Measurements from ENCODE around the gene POU2F1.

POU2F1 gene

GRCh38 chr1:167371030-167371429 lies 150.3 kb downstream of the POU2F1 start:
- no peak for DNase-seq

DNA sequence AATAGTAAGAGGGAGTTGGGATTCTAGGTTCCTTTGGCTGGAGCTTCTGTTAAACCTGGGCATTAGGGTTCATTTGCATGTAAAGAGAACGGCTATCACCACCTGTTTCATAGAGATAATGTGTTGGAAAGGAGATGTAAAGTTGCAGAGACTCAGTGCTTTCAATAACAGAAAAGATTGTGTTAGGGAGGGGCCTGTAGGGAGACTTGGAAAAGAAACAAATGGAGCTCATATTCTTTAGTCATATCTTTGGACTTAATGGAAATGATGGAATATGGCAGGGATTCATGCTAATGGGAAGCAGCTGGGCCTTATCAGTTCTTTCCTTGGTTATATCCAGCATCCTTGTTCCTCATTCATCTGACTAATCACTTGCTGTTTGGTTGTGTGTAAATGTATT lies 152.7 kb downstream of the POU2F1 start:
- DNase-seq: no peak

DNA sequence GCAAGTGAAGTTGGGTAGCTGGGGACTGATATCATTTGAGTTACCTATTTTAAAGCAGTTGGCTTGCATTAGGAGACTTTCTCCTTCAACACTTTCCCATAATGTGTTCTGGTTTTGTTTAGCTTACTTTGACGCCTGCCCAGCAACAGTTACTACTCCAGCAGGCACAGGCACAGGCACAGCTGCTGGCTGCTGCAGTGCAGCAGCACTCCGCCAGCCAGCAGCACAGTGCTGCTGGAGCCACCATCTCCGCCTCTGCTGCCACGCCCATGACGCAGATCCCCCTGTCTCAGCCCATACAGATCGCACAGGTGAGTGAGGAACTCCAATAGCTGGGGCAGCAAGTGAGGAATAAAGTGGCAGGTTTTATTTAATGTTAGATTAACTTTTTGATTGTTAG lies 153.3 kb downstream of the POU2F1 start:
- no peak for DNase-seq

DNA sequence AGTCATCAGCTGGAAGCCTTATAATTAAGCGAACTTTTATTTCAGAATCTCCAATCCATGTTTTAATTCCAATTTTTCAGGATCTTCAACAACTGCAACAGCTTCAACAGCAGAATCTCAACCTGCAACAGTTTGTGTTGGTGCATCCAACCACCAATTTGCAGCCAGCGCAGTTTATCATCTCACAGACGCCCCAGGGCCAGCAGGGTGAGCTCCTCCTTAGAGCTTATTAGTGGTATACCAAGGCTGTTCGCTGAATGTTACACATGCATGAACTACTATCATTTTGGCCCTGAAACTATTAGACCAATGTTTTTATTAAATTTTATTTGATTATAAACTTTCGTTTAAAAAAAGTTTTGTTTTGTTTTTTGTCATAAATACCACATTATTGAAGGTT lies 155.3 kb downstream of the POU2F1 start:
- no peak for DNase-seq

DNA sequence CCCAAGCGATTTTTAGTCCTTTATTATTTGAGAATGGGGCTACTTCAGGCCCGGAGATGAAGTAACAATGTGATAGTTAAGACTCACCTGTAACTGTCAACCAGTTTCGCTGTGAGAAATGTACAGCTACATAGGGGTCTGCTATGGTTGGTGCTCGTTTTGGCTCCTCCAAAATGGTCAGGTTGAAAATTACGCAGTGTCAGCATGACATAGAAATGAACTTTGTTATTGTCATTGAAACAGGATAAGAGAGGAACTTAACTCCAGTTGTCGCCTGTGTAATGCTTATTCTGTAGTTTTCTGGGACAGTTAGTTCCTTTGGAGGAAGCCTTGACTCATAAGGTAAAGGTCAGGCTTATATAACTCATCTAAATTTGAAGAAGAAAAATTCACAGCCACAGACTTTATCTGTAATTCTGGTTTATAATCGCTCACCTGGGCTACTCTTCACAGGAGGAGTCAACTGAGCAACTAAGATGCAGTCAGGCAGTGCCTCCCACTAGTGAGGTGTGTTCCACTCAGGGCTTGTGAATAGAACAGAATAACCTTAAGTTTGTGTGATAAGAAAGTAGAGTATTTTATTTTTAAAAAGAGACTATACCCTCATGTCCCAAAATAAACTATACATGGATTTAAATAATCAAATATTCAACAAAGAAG lies 166.7 kb downstream of the POU2F1 start:
- no peak for DNase-seq

DNA sequence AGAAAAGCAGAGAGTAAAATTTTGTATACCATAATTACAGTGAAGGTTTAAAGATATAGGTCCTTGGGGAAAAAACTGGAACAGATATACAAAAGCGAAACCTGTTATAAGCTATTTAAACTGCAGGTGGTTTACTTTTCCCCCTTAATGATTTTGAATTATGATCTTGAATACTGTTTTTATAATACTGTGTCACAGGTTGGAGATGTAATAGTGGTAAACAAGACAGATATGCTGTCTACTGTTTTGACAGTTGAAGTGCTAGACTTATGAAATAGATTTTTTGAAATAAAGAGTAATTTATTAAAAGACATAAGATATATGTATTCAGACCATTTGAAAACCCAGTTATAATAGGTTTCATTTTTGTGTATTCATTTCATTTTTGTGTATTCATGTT lies 168.3 kb downstream of the POU2F1 start:
- DNase-seq: no peak

DNA sequence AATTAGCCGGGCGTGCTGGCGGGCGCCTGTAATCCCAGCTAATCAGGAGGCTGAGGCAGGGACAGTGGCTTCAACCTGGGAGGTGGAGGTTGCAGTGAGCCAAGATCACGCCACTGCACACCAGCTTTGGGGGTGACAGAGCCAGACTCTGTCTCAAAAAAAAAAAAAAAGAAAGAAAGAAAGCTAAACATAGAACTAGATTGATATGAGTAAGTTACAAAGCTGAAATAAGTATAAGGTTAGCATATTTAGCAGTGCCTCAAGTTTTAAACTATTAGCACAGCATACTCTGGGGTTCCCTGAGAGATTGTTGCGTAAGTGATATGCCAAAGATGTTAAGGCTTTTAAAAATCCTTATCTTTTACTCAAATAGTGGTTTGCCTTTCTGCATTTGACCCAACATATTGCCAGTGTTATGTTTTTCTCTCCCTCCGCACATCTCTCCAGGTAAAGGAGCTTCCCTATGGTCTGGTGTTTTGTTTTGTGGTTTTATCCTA lies 171.6 kb downstream of the POU2F1 start:
- no peak for DNase-seq

GRCh38 chr1:167400359-167400953 lies 179.8 kb downstream of the POU2F1 start:
- no peak for DNase-seq

GRCh38 chr1:167401260-167401873 lies 180.7 kb downstream of the POU2F1 start:
- peak; percentile 69 for DNase-seq

DNA sequence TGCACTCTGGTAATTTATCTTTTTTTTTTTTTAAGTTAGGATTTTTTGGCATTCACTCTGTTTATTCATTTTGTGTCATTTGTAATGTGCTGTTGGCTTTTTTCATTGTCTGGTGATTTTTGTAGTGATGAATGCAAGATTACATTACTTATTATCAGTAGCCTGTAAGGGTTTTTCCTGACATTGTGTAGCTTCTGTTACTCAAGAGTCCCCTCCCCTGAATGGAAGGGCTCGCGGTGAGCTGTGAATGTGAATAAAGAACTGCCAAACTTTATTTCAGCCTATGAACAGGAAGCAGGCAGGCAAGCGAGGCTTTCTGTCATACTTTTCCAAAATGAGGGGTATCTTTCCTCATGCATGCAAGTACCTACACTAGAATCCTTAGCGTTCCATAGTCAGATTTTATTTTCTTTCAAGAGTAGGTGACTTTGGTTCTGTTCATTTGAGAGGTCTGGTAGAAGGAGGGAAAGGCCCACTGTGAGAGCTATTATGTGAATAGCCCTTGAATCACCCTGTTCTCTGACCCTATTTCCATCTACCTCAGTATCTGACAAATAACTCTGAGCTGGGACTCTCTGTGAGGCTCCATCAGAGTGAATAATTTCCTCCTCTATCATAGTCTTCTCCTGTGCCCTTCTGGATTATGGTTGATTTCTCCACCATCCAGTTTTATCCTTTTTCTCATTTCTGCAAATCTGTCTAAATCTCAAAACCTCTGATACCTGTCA lies 183.6 kb downstream of the POU2F1 start:
- DNase-seq: no peak

- DNase-seq: no peak
These were observed 184.2 kb downstream of the POU2F1 start for GRCh38 chr1:167404908-167405307.

GRCh38 chr1:167408355-167408754 lies 187.7 kb downstream of the POU2F1 start:
- no peak for DNase-seq

DNA sequence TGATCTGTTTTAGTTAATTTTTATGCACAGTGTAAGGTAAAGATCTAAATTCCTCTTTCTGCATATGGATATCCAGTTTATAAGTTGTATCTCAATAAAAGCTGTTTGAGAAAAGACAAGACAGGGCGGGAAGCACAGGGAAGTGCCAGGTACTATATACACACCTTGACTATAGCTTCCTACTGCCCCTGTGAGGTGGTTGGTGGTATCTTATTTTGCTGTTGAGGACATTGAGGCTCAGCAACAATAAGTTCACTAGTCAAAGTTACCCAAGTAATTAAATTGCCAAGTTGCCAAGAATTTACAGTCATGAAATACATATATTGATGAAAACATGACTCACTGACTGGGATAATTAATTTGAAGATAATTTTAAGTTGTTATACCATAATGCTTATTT lies 188.5 kb downstream of the POU2F1 start:
- no peak for DNase-seq

DNA sequence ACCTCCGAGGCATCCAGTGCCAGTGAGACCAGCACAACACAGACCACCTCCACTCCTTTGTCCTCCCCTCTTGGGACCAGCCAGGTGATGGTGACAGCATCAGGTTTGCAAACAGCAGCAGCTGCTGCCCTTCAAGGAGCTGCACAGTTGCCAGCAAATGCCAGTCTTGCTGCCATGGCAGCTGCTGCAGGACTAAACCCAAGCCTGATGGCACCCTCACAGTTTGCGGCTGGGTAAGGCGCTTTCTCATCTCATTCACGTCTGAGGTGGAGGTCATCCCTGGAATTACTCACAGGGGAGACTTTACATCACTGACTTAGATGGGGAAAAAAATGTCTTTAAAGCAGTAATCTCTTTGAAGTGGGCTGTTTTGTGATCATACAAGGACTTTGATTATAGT lies 191.4 kb downstream of the POU2F1 start:
- DNase-seq: no peak

DNA sequence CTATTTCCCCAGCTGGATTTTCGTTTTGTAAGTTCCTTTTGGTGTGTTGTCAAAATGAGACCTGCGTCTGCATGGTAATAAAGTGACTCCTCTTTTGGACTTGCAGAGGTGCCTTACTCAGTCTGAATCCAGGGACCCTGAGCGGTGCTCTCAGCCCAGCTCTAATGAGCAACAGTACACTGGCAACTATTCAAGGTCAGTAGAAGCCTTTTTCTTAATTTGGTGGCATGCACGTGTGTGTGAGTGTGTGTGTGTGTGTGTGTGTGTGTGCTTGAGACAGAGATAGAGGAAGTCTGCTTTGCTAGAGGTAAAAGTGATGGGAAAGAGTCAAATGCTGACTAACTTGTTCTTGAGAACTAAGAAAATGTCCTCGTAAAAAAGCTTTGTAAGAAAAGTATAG lies 192.2 kb downstream of the POU2F1 start:
- DNase-seq: no peak

GRCh38 chr1:167413328-167413727 lies 192.6 kb downstream of the POU2F1 start:
- DNase-seq: no peak

GRCh38 chr1:167416506-167416905 lies 195.8 kb downstream of the POU2F1 start:
- no peak for DNase-seq

- no peak for DNase-seq
These were observed 197.7 kb downstream of the POU2F1 start for GRCh38 chr1:167418391-167418790.

DNA sequence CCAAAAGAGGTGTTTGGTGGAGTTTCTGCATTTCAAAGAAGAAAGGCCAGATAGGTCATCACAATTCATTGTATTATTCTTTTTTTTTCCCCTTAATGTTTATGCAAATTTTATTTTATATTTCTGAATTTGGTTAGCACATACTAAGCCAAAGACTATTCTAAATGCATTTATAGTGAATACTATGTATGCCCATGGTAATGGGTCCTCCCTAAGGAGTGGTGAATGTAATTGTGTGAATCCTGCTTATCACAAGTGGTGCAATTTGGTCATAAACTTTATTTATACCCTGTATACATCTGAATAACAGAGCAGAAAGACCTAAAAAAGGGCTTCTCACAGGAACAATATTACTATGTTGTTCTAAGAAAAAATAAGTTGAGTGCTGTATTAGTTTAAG lies 198.6 kb downstream of the POU2F1 start:
- no peak for DNase-seq

DNA sequence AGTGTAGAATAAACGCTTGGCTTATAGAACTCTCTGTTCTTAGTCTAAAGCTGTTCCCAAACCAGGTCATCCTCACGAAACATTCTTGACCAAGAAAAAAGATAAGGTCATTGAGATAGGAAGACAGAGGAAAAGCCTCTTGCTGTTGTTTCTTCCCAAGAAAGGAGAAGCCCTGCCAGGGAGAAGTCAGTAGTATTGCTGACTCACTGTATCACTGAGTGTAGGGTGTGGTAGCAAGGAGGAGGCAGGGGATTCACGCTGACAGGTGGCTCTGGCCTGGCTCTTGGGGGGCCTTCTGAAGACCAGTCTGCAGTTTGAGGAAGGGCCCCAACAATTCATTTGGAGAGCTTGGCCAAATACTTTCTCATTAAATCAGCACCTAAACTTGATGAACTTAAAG lies 199.8 kb downstream of the POU2F1 start:
- DNase-seq: no peak

- DNase-seq: no peak
These were observed 203.3 kb downstream of the POU2F1 start for GRCh38 chr1:167423684-167424619.

DNA sequence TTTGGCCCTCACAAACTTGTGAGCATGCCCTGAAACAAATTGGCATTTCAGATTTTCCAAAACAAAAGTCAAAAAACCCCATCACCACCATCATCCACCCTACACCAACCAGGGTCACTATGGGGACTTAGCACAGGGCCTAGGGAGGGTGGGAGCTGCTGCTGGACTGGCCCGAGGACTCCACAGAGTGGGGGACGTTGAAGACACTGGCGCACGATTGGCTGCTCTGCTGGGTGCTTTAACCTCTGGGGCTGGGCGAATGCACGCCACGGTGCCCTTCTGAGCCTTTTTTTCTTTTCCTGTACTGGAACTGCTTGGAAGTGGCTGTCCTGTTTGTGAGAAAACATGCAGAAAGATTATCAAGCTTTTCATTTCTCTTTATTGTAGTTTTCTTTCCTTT lies 204.8 kb downstream of the POU2F1 start:
- no peak for DNase-seq

DNA sequence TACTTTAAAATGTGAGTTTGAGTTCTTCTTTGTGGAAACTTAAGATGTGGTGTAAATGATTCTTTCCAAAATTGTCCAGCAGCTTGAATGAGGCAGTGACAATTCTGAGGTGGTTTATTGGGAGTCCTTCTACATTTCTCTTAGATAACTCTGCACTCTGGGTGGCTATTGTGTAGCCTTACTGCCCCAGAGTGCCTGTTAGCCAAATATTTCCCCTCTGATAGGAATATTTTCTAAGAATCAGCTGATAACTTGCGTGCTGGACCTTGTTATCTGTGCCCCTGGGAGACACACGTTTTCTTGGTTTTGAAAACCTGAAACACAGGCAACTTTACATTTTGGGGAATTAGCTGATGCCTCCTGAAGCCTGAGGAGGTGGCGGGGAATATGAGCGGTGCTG lies 206.0 kb downstream of the POU2F1 start:
- no peak for DNase-seq

All from CD4-positive, alpha-beta T cell treated with Interleukin-17A for 1 hour (primary cell).